Duodenal mucosa (tissue), 2 donors: ENCODE results near the gene RASSF7.

Source experiments
- H3K27ac ChIP-seq: one replicate; pipeline ENCODE4 v1.7.0; 2013; ENCODE audit warnings: low read depth, low read length
- H3K27me3 ChIP-seq, 2 donors: one replicate each; pipeline ENCODE4 v1.7.0; 2013; ENCODE audit warnings: low read length in 2 of 2, control low read depth in 1 of 2; ENCODE audit not compliant: insufficient read depth in 2 of 2, control insufficient read depth in 1 of 2
- H3K36me3 ChIP-seq, 2 donors: one replicate each; pipeline ENCODE4 v1.7.0; 2013; ENCODE audit warnings: low read length in 2 of 2, control low read depth in 1 of 2; ENCODE audit not compliant: insufficient read depth in 2 of 2, control insufficient read depth in 1 of 2
- H3K4me1 ChIP-seq, 2 donors: one replicate each; pipeline ENCODE4 v1.7.0; 2013; ENCODE audit warnings: low read length in 2 of 2, control low read depth in 1 of 2; ENCODE audit not compliant: insufficient read depth in 2 of 2, control insufficient read depth in 1 of 2
- H3K4me3 ChIP-seq, 2 donors: one replicate each; pipeline ENCODE4 v1.7.0; 2013; ENCODE audit warnings: low read length in 2 of 2, low read depth in 1 of 2
- H3K9ac ChIP-seq, 2 donors: one replicate each; pipeline ENCODE4 v1.7.0; 2013; ENCODE audit warnings: low read length in 2 of 2, low read depth in 1 of 2
- H3K9me3 ChIP-seq, 2 donors: one replicate each; pipeline ENCODE4 v1.7.0; 2013; ENCODE audit warnings: low read length in 2 of 2, control low read depth in 1 of 2; ENCODE audit not compliant: control insufficient read depth in 1 of 2

Gene RASSF7

GRCh38 chr11:533586-534395 is 27.0 kb upstream of the RASSF7 start:
- Histone ChIP-seq H3K27me3 (no peaks in the 10 kb centered on the region), H3K4me1 (peaks cover 15 to 42% of the 10 kb centered on the region in 2 donors), H3K9ac (no peak overlapping the region), H3K9me3 (no peaks in the 10 kb centered on the region), H3K27ac (no peak overlapping the region), H3K36me3 (peaks cover 11 to 20% of the 10 kb centered on the region in 2 donors), H3K4me3 (peak overlapping the region in 1 of 2 donors; percentile 68)

- Histone ChIP-seq H3K27ac (no peak overlapping the region), H3K4me1 (peaks cover 15 to 42% of the 10 kb centered on the region in 2 donors), H3K36me3 (peaks cover 11 to 20% of the 10 kb centered on the region in 2 donors), H3K27me3 (no peaks in the 10 kb centered on the region), H3K4me3 (peak overlapping the region; percentile 68 to 78), H3K9me3 (no peaks in the 10 kb centered on the region), H3K9ac (peak overlapping the region; percentile 38 to 72)
Observed at GRCh38 chr11:534396-535209, 26.2 kb upstream of the RASSF7 start.

GRCh38 chr11:535210-535518 is 25.6 kb upstream of the RASSF7 start:
- peak overlapping the region; percentile 68 to 78 for H3K4me3 ChIP-seq
- no peak overlapping the region for H3K9ac ChIP-seq
- peaks cover 15 to 42% of the 10 kb centered on the region in 2 donors for H3K4me1 ChIP-seq
- H3K27ac ChIP-seq, result no peak overlapping the region
- no peaks in the 10 kb centered on the region for H3K9me3 ChIP-seq
- peaks cover 11 to 20% of the 10 kb centered on the region in 2 donors for H3K36me3 ChIP-seq
- H3K27me3 ChIP-seq, result no peaks in the 10 kb centered on the region

- peak within 1 kb of the TSS; percentile 38 to 72 for H3K9ac ChIP-seq
- H3K27me3 ChIP-seq, result no peaks in the 10 kb centered on the region
- H3K27ac ChIP-seq, result no peak within 1 kb of the TSS
- peaks cover 11 to 20% of the 10 kb centered on the region in 2 donors for H3K36me3 ChIP-seq
- H3K4me3 ChIP-seq, result peak within 1 kb of the TSS; percentile 71 to 78
- no peaks in the 10 kb centered on the region for H3K9me3 ChIP-seq
- peaks cover 15 to 42% of the 10 kb centered on the region in 2 donors for H3K4me1 ChIP-seq
Observed at GRCh38 chr11:535519-536454, 25.0 kb upstream of the RASSF7 start, which contains the start of gene HRAS. HRAS (minus strand) TSS chr11:535576.

- peaks cover 15 to 42% of the 10 kb centered on the region in 2 donors for H3K4me1 ChIP-seq
- H3K27me3 ChIP-seq, result no peaks in the 10 kb centered on the region
- peak within 1 kb of the TSS; percentile 48 to 57 for H3K9ac ChIP-seq
- peak within 1 kb of the TSS; percentile 62 for H3K27ac ChIP-seq
- no peaks in the 10 kb centered on the region for H3K9me3 ChIP-seq
- peaks cover 6 to 16% of the 10 kb centered on the region in 2 donors for H3K36me3 ChIP-seq
- peak within 1 kb of the TSS; percentile 71 to 73 for H3K4me3 ChIP-seq
Observed at GRCh38 chr11:536841-537621, 23.7 kb upstream of the RASSF7 start, which contains the start of gene LRRC56. LRRC56 (plus strand) TSS chr11:537527; CDS start chr11:540685, 3,158 bp downstream.

GRCh38 chr11:537622-538430 is 22.9 kb upstream of the RASSF7 start:
- H3K27ac ChIP-seq, result no peak overlapping the region
- peaks cover 15 to 42% of the 10 kb centered on the region in 2 donors for H3K4me1 ChIP-seq
- H3K4me3 ChIP-seq, result peak overlapping the region; percentile 71 to 73
- peak overlapping the region; percentile 48 to 57 for H3K9ac ChIP-seq
- no peaks in the 10 kb centered on the region for H3K27me3 ChIP-seq
- H3K36me3 ChIP-seq, result peaks cover 3 to 8% of the 10 kb centered on the region in 2 donors
- no peaks in the 10 kb centered on the region for H3K9me3 ChIP-seq

- H3K36me3 ChIP-seq, result peaks cover 0 to 2% of the 10 kb centered on the region in 2 donors
- no peak overlapping the region for H3K27ac ChIP-seq
Observed at GRCh38 chr11:538431-539051, 22.2 kb upstream of the RASSF7 start.

GRCh38 chr11:539971-540481 is 20.7 kb upstream of the RASSF7 start:
- H3K27me3 ChIP-seq, result no peaks in the 10 kb centered on the region
- H3K4me3 ChIP-seq, result no peak overlapping the region
- H3K4me1 ChIP-seq, result peaks cover 11 to 31% of the 10 kb centered on the region in 2 donors
- H3K36me3 ChIP-seq, result no peaks in the 10 kb centered on the region
- no peak overlapping the region for H3K9ac ChIP-seq
- no peaks in the 10 kb centered on the region for H3K9me3 ChIP-seq
- no peak overlapping the region for H3K27ac ChIP-seq

More at GRCh38 chr11:538431-539051, 22.2 kb upstream of the RASSF7 start:
- Histone ChIP-seq H3K9me3 (no peaks in the 10 kb centered on the region), H3K4me1 (peaks cover 14 to 39% of the 10 kb centered on the region in 2 donors), H3K27me3 (no peaks in the 10 kb centered on the region), H3K4me3 (no peak overlapping the region), H3K9ac (no peak overlapping the region)
